Measurements from ENCODE around the gene PPRC1.
A peak's percentile ranks its signal among the peaks of the same experiment; 100 is the strongest.

The PPRC1 gene, protein sequence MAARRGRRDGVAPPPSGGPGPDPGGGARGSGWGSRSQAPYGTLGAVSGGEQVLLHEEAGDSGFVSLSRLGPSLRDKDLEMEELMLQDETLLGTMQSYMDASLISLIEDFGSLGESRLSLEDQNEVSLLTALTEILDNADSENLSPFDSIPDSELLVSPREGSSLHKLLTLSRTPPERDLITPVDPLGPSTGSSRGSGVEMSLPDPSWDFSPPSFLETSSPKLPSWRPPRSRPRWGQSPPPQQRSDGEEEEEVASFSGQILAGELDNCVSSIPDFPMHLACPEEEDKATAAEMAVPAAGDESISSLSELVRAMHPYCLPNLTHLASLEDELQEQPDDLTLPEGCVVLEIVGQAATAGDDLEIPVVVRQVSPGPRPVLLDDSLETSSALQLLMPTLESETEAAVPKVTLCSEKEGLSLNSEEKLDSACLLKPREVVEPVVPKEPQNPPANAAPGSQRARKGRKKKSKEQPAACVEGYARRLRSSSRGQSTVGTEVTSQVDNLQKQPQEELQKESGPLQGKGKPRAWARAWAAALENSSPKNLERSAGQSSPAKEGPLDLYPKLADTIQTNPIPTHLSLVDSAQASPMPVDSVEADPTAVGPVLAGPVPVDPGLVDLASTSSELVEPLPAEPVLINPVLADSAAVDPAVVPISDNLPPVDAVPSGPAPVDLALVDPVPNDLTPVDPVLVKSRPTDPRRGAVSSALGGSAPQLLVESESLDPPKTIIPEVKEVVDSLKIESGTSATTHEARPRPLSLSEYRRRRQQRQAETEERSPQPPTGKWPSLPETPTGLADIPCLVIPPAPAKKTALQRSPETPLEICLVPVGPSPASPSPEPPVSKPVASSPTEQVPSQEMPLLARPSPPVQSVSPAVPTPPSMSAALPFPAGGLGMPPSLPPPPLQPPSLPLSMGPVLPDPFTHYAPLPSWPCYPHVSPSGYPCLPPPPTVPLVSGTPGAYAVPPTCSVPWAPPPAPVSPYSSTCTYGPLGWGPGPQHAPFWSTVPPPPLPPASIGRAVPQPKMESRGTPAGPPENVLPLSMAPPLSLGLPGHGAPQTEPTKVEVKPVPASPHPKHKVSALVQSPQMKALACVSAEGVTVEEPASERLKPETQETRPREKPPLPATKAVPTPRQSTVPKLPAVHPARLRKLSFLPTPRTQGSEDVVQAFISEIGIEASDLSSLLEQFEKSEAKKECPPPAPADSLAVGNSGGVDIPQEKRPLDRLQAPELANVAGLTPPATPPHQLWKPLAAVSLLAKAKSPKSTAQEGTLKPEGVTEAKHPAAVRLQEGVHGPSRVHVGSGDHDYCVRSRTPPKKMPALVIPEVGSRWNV (N-terminal part only)

DNA sequence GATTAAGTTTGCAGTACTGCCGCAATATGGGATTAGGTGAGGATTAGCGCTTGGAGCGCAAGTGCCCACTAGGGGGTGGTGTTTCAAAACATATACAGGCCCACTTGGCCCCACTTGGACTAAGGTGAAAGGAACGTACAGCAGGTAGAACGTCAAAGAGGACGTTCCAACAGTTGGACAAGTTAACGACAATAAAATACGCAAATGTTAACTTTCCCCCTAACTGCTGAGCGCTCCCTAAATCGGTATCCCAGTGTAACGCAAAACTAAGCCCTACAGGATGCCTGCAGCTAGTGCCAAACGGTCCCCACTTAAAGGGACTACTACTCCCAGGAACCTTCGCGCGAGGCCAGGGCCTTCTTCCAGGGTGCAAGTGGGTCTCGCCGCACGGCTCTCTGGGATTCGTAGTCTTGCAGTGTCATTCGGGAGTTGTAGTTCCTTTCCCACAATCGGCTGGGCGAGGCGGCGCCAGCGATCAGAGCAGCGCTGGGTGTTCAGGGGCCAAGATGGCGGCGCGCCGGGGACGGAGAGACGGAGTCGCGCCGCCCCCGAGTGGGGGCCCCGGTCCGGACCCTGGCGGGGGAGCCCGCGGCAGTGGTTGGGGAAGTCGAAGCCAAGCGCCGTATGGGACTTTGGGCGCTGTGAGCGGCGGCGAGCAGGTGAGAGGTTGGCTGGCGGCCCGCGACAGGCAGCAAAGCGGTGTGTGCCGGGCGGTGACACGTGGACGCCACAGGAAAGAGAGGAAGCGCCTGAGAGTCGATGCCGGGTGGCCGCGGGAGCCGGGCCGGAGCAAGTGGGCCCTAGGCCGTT is at the start of gene PPRC1:
TSS of gene PPRC1 (plus strand) at position 478 of the 810 bp plus-strand sequence. CDS start at position 507, 29 bp downstream.
- peak; percentile 92 for DNase-seq (ENCODE audit: low read depth in 1 of 2, low spot score in 1 of 2)

DNA sequence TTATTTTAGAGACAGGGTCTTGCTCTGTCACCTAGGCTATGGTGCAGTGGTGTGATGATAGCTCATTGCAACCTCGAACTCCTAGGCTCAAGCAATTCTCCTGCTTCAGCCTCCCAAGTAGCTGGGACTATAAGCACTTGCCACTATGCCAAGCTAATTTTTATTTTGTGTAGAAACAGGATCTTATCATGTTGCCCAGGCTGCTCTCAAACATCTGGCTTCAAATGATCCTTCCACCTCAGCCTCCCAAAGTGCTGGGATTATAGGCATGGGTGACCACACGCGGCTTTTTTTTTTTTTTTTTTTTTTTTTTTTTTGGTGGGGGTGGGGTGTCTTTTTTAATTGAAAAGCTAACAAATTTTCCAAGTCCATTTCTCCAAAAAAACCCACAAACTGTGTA is 49.3 kb upstream of the PPRC1 start:
- DNase-seq (ENCODE audit: low read depth in 1 of 2, low spot score in 1 of 2): no peak

GRCh38 chr10:102085336-102085735 is 47.5 kb upstream of the PPRC1 start:
- DNase-seq (ENCODE audit: low read depth in 1 of 2, low spot score in 1 of 2): no peak

DNA sequence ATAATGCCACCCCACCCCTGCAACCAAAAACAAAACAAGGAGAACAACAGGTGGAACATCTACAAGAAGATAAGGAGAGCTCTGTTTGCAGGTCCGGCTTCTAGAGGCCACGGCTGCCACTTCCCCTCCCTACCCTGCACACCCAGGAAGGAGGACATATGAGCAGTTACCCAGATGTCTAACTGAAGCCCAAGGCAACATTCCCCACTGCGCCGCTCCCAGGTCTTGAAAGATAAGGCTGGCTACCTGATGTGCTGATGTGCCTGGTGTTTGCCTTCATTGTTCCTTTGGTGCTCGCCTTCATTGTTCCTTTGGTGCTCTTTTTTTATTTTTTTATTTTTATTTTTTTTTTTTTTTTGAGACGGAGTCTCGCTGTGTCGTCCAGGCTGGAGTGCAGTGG is 46.6 kb upstream of the PPRC1 start:
- no peak for DNase-seq (ENCODE audit: low read depth in 1 of 2, low spot score in 1 of 2)

GRCh38 chr10:102090772-102091171 is 42.1 kb upstream of the PPRC1 start:
- DNase-seq (ENCODE audit: low read depth in 1 of 2, low spot score in 1 of 2): no peak

- no peak for DNase-seq (ENCODE audit: low read depth in 1 of 2, low spot score in 1 of 2)
Measured at GRCh38 chr10:102096449-102096848, 36.4 kb upstream of the PPRC1 start.

DNA sequence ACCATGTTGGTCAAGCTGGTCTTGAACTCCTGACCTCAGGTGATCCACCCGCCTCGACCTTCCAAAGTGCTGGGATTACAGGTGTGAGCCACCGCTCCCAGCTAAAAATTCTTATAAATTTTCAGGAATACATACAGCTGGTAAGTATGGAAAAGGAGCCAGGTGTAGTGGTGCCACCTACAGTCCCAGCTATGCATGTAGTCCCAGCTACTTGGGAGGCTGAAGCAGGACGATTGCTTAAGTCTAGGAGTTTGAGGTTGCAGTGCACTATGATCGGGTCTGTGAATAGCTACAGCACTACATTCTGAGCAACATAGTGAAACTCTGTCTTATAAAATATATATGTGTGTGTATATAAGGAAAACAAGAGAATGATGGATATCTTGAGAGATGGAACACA is 31.7 kb upstream of the PPRC1 start:
- no peak for DNase-seq (ENCODE audit: low read depth in 1 of 2, low spot score in 1 of 2)

DNA sequence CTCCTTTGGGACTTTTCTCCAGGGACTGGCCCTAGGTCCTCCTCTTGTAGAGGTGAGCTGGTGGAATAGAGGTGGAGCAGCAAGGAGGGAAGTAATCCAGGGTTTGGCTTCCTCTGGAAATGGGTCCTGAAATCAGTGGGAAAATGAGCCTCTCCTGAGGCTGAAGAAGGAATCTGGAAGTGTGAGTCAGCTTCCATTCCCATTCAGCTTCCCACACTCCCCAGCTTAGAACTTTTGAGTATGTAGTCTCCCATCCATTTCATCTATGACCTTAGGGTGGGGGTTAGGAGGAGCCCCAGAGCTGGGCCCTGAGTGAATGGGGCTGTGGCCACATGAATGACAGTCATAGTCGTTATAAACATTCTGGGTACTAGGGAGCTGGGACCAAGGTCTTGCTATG is 30.4 kb upstream of the PPRC1 start:
- DNase-seq (ENCODE audit: low read depth in 1 of 2, low spot score in 1 of 2): no peak

DNA sequence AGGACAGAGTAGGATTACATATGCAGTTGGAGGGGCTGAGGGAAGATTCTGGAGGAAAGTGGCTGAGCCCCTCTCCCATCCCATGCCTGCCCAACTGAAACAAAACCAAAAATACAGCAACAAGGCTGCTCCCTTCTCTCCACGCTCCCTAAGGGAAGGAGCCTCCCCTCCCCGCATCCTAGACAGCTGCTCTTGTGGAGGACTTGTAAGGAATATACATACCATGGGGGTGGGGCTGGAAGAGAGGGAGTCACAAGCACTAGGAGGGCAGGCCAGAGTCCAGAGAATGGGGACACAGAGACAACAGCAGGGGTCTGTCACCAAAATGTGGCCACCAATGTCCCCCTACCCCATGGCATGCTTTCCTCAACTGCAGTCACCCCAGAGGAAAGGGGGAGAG is 25.8 kb upstream of the PPRC1 start:
- DNase-seq (ENCODE audit: low read depth in 1 of 2, low spot score in 1 of 2): no peak

- DNase-seq (ENCODE audit: low read depth in 1 of 2, low spot score in 1 of 2): no peak
Measured at GRCh38 chr10:102109166-102110116, 23.4 kb upstream of the PPRC1 start.

GRCh38 chr10:102111276-102111675 is 21.6 kb upstream of the PPRC1 start:
- no peak for DNase-seq (ENCODE audit: low read depth in 1 of 2, low spot score in 1 of 2)

- DNase-seq (ENCODE audit: low read depth in 1 of 2, low spot score in 1 of 2): no peak
Measured at GRCh38 chr10:102112210-102112817, 20.5 kb upstream of the PPRC1 start.

GRCh38 chr10:102113261-102113955 is 19.4 kb upstream of the PPRC1 start:
- DNase-seq (ENCODE audit: low read depth in 1 of 2, low spot score in 1 of 2): no peak

DNA sequence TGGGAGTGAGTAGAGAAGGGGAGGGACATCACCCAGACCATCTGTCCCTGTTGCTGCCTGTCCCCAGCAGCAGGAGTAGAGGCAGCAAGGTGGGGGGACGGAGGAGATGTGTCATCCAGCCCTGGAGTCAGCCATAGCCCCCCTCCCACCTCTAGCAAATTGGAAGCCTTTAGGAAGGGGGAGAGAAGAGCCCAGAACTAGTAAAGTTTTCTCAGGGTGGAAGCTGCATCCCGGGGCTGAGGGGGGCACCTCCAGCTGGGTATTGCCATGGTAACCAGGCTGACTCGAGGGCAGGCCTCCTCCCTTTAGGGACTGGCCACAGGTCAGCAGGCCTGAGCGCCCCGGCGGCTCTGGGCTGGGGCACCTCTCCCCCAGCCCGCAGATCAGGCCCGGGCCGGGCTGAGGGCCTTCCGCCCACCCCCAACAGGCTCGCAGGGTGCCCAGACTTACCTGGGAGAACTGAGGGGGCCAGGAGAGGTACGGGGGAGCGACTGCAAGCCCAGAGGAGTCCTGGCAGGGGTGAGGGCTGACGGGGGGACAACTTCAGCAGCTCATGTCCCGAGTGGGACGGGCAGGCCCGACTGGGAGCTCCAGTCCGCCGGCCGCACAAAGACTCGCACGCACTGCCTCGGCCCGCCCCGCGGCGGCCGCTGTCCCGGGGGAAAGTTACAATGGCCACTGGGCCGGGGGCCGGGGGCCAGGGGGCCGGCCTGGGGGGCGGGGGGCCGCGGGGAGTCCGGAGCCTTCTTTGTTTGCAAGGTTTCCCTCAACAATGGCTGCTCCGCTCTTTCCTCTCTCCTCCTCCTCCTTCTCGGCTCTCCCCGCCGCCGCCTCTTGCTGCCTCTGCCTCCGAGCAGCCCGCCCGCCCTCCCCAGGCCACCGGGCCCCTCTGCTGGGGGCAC is 18.6 kb upstream of the PPRC1 start:
- DNase-seq (ENCODE audit: low read depth in 1 of 2, low spot score in 1 of 2): no peak

- peak; percentile 61 to 84 for DNase-seq (ENCODE audit: low read depth in 1 of 2, low spot score in 1 of 2)
Measured at GRCh38 chr10:102114861-102115618, 17.8 kb upstream of the PPRC1 start.

DNA sequence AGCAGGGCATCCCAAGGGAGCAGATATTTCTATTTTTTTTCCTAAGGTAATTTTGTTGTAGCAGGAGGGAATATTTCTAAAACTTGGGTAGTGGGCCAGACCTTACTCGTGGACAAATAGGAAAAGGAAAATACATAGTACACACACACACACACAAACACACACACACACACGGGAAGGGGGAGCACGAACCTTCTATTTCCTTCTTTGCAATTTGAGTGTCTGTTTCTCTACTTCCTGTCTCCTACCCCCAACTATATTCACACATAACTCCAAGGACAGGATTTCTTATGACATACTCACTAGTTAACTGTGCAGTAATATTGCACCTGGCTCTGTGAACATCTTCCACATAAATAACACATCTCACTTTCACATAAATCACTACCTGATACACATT is 17.1 kb upstream of the PPRC1 start:
- no peak for DNase-seq (ENCODE audit: low read depth in 1 of 2, low spot score in 1 of 2)

- DNase-seq (ENCODE audit: low read depth in 1 of 2, low spot score in 1 of 2): no peak
Measured at GRCh38 chr10:102116656-102117055, 16.2 kb upstream of the PPRC1 start.

Data from stimulated activated CD4-positive, alpha-beta T cell treated with anti-CD3 and anti-CD28 coated beads, Interleukin-15, amount 100 ng/mL, for 1 hour (primary cell).